Stimulated activated naive CD8-positive, alpha-beta T cell treated with anti-CD3 and anti-CD28 coated beads, Interleukin-15, Interleukin-2, amounts not matched to agents 100 U/mL and 50 U/mL, for 24 hours (primary cell): Measurements from ENCODE around the gene DDIT3.
"Not testable (repeated sequence)": the region's sequence is repeated elsewhere in the genome, so short reads cannot be mapped to it uniquely, and the experiment has no call there.

Experiments
- ATAC-seq: fragments of 150-1000 bp; cut with Tn5 transposase; one replicate; pipeline ENCODE4 v1.10.0; 2021
- DNase-seq: peaks from one replicate; pipeline ENCODE4 v3.0.0; 2021

The DDIT3 gene

GRCh38 chr12:57525615-57526383 is 5.5 kb upstream of the DDIT3 start:
- no peak for DNase-seq
- no peak for ATAC-seq

DNA sequence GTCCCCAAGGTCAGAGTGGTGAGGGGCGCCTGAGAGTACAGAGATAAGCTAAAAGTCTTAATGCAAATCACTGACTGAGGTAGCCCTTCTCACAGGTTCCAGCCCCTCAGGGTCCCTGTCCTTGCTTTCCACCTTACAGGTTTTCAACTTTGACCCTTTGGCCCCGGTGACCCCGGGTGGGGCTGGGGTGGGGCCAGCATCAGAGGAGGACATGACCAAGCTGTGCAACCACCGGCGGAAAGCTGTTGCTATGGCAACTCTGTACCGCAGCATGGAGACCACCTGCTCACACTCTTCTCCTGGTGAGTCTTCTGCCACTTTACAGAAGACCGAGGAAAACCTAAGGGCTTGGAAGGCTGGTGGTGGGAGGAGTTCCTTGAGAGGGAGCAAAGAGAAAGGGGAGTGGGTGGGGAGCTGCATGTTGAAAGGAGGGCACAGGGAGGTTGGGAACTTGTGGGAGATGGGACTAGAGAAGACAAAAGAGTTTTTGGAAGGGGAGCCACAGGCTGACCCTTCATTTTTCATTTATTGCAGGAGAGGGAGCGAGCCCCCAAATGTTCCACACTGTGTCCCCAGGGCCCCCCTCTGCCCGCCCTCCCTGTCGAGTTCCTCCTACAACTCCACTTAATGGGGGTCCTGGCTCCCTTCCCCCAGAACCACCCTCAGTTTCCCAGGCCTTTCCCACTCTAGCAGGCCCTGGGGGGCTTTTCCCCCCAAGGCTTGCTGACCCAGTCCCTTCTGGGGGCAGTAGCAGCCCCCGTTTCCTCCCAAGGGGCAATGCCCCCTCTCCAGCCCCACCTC is 4.7 kb upstream of the DDIT3 start:
- no peak for ATAC-seq
- no peak for DNase-seq

DNA sequence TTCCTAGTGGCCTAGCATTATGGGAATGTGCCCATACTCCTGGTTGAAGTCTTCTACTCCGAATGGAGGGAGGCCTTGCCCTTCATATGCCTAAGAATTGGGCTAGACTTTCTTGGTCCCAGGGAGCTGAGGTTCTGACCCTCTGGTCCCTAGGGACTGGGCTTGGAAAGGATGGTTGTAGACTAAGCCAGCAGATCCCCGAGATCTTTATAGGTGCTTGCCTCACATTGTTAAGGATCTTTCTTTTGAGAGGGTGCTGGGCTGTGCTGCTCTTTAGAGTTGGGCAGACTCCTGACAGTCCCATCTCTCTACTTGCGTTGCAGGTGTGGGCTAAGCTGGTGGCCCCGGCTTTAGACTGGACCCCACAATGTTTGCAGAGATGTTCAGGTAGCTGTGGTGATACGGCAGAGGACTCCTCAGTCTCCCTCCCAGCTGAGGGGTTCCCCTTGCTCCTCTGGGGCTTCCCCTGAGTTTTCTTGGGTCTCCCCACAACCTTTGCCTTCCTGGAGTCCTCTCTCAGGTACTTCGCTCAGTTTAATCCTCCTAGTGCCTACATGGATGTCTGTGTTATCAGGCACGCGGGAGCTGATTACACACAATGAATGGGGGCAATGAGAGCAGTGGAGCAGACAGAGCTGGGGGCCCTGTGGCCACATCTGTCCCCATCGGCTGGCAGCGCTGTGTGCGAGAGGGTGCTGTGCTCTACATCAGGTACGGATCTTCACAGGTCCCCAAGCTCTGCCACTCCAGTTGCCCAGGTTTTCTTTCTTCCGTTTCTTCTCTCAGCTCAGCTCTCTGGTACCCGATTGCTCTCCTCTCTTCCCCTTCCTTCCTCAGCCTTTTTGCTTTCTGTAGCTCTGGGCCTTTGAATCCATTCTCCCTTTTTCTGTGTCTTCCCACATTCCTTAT is 3.6 kb upstream of the DDIT3 start:
- ATAC-seq = no peak

DNA sequence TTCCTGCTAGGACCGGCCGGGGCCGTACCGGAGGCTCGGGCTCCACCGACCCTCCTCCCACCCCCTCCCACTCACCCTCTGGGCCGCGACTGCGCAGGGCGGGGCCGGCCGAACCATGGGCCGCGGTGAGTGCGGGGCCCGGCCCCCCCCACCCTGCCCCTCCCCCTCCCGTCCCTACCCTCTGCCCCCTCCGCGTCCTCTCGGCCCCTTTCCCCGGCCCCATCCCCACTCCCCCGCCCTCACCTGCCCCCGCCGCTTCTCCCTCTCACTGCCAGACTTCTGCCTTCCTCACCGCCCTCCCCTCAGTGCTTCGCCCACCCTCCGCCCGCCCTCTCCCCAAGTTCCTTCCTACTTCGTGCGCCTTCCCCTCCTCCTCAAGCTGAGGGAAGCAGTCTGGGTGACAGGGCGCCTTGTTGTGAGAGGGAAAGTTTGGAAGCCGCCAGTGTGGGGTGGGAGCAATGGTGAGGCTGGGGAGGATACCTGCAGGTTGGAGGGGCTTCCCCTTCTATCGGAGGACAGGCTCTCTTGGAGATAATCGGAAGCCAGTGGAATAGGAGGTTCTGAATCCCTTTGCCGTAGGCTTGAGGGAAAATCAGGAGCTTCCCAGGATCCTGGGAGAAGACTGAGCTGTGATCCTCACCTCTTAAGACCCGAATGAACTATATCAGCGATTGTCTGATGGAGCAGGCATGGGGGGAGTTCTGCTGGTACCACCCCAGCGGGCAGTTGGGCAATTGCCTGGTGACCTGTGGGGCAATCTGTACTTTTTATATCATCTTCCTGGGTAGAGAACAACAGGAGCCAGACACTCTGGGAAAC is 2.8 kb upstream of the DDIT3 start:
- peak; percentile 57 for DNase-seq
- no peak for ATAC-seq

More for the DNA sequence above, 3.6 kb upstream of the DDIT3 start:
- DNase-seq = peak; percentile 31

DNA sequence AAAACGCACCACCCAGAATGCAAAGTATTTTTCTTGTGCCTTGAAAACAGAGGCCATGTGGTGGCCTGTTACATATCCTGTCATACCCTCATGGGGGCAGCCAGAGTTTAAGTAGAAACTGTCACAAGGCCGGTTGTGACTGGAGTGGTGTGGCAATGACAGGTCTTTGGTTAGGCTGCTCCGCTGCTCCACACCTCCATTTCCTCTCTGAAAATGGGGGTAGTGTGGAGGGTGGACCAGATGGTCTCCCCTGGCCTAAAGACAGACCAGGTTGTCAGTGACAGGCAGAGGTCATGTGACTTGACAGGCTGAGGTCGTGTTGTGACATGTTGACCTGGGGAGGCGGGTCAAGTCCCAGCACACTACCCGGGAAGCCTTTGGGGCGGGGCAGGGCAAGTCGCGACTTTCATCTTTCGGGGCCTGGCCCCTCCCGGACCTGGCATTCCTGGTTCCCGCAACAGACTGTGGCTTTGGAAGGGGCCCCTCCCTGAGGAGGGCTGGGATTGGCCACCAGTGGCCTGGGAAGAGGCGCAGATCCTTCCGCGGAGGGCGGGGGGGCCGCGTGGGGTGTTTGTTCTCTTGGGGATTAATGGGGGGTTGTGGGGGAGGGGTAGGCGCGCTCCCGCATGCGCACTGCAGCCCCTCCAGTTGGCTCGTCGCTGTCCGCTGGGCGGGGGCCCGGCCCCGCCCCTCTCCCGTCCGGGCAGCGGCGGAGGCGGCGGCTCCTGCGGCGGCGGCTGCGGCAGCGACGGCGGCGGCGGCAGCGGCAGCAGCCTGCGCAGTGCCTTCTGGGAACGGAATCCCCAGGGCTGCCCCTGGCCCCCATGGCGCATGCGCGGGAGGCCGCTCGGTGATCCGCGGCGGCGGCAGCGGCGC is 1.9 kb upstream of the DDIT3 start, which contains the start of gene MBD6:
Gene MBD6, plus strand, starts transcription at position 814 of the 876 bp plus-strand sequence. CDS start 1,480 bp downstream, outside the sequence.
- peak; percentile 94 for DNase-seq
- ATAC-seq = peak; percentile 35

- DNase-seq = peak; percentile 48
- ATAC-seq = no peak
These were observed 1.3 kb upstream of the DDIT3 start for GRCh38 chr12:57521525-57522010.

- DNase-seq (peak; percentile 35), ATAC-seq (no peak)
These were observed 590 bp downstream of the DDIT3 start for GRCh38 chr12:57519796-57520052.

DNA sequence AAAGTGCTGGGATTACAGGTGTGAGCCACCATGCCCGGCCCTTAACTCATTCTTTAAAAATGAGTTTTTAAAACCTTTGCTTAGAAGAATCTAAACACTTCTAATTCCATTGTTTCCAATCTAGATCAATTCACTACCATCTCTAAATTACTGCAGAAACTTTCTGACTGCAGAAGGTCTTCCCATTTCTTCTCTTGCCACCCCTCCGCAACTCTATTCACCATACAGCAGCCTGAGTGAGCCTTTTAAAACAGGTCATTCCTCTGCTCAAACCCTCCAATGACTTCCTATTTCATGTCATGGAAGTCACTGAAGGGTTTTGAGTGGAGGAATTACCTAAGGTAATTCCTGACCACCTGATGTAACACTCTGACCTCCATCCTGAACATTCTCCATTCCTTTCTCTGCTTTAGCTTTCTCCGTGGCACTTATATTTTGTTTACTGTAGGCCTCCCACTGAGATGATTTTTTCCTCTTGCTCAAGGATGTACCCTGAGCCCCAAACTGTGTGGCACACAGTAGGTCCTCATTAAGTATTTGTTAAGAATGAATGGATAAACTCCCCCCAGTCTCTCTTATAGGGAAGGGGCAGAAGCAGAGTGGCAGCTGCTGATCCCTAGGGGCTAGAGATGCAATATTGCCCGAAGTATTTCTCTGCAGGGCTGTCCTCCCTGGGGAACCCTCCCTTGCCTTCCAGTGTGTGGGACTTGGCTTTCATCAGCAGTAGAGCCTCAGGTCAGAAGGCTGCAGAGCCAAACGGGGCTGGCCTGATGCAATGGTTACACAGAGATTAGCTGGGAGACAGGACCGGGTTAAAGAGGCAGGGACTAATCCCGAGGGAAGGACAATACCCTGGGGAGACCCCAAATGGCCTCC is 1.2 kb downstream of the DDIT3 start:
- ATAC-seq = no peak
- DNase-seq = peak; percentile 37

DNA sequence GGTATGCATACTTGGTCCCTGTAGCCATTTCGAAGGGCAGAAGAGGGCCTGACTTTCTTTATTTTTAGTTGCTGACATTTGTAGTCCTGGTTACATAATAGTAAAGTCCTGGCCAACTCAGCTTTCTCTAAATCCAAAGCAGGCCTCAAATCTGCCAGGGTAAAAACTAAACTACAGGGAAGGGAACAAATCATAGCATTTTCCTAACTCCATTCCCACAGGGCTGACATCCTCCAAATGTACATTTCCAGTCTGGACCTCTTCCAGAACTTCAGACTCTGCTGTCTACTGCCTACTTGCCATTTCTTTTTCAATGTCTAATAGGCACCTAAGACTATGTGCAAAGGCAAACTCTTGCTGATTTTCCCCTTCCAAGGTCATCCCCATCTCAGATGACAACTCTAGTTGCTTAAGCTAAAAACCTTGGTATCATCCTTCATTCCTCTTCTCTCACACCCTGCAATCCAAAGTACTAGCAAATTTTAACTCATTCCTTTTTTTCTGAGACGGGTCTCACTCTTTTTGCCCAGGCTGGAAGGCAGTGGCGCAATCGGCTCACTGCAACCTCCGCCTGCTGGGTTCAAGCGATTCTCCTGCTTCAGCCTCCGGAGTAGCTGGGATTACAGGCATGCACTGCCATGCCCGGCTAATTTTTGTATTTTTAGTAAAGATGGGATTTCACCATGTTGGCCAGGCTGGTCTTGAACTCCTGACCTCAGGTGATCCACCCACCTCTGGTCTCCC is 2.0 kb downstream of the DDIT3 start:
- no peak for DNase-seq
- no peak for ATAC-seq

- DNase-seq, ATAC-seq: not testable (repeated sequence)
These were observed 2.6 kb downstream of the DDIT3 start for GRCh38 chr12:57517718-57518117.

DNA sequence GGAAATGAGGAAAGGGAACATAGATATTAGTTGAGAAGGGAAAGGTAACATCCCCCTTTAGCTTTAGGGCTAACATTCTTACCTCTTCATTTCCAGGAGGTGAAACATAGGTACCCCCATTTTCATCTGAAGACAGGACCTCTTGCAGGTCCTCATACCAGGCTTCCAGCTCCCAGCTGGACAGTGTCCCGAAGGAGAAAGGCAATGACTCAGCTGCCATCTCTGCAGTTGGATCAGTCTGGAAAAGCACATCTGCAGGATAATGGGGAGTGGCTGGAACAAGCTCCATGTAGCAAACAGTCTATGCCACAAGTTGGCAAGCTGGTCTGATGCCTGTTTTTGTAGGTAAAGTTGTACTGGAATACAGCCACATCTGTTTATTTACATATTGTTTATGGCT is 3.1 kb downstream of the DDIT3 start:
- ATAC-seq = no peak
- DNase-seq = no peak

GRCh38 chr12:57516617-57517153 is 3.6 kb downstream of the DDIT3 start:
- DNase-seq (no peak), ATAC-seq (no peak)

GRCh38 chr12:57515934-57516541 is 4.3 kb downstream of the DDIT3 start:
- DNase-seq (no peak), ATAC-seq (no peak)

DNA sequence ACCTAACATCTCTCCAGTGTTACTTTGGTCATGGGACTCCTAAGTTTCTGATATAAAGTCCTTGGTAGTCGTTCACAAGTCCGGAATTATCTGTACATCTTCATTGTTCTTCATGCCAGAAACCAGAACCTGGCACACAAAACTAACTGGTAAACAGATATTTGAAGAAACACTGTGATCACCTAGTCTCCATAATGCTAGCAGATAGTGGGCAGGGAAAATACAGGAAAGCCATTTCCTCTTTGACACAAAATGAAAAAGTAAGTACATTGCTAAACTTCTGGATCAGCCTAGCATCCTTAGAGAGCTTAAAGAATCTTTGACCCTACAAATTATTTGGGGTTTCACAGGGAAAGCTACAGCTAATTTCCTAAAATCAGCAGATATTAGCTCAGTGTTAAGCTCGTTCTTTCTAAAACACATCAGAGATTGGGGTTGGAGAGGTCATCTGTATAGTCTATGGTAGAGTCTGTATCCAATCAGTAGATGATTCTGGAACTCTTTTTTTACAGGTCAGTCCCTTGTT is 4.8 kb downstream of the DDIT3 start:
- DNase-seq = no peak
- no peak for ATAC-seq

GRCh38 chr12:57514720-57515407 is 5.5 kb downstream of the DDIT3 start:
- ATAC-seq = no peak
- no peak for DNase-seq

- not testable (repeated sequence) for ATAC-seq, DNase-seq
These were observed 6.1 kb downstream of the DDIT3 start for GRCh38 chr12:57514246-57514645.

DNA sequence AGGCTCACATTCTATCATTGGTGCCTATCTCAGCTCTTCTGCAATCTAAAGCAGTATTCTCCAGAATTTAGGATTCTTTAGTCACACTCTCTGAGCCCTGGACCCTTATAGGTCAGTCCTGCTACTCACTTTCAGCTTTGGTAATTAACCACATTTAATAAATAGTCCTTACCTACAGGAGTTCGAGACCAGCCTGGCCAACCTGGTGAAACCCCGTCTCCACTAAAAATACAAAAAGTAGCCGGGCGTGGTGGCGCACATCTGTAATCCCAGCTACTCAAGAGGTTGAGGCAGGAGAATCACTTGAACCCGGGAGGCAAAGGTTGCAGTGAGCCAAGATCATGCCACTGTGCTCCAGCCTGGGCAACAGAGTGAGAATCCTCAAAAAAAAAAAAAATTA is 6.6 kb downstream of the DDIT3 start:
- not testable (repeated sequence) for ATAC-seq, DNase-seq
